ENCODE measurements around the gene MADD.
A peak's percentile ranks its signal among the peaks of the same experiment; 100 is the strongest.

The MADD gene

DNA sequence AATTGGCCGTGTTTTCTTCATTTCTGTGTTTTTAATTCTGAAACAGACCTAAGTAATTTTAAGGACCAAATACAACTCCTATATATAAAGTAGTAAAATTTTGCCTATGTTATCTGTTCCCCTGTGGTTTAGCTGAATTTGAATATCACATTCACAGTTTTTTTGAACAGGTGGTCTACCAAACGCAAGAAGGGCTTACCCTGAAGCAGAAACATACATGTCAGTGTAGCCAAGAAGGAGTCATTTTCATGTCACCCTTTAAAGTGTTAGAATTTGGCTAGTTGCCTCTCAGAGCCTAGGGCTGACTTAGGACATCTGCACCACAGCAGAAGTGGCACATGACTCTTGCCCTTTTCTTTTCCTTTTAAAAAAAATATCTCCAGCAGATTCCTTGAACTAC lies 48.2 kb downstream of the MADD start:
- DNase-seq (ENCODE audit: low read depth in 1 of 2, low spot score in 1 of 2): no peak
- TF ChIP-seq SPI1 (IDR thresholded peaks at IDR 0.05; ENCODE audit: borderline replicate concordance, low read depth) (no peak), REST (IDR thresholded peaks at IDR 0.05; ENCODE audit: insufficient replicate concordance, low read depth) (no peak), POLR2AphosphoS5 (IDR thresholded peaks at IDR 0.05; ENCODE audit: low read depth) (no peak), GABPA (IDR thresholded peaks at IDR 0.05; ENCODE audit: low read depth) (no peak)
- TF ChIP-seq, protein P1, sequence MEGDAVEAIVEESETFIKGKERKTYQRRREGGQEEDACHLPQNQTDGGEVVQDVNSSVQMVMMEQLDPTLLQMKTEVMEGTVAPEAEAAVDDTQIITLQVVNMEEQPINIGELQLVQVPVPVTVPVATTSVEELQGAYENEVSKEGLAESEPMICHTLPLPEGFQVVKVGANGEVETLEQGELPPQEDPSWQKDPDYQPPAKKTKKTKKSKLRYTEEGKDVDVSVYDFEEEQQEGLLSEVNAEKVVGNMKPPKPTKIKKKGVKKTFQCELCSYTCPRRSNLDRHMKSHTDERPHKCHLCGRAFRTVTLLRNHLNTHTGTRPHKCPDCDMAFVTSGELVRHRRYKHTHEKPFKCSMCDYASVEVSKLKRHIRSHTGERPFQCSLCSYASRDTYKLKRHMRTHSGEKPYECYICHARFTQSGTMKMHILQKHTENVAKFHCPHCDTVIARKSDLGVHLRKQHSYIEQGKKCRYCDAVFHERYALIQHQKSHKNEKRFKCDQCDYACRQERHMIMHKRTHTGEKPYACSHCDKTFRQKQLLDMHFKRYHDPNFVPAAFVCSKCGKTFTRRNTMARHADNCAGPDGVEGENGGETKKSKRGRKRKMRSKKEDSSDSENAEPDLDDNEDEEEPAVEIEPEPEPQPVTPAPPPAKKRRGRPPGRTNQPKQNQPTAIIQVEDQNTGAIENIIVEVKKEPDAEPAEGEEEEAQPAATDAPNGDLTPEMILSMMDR (IDR thresholded peaks at IDR 0.05; ENCODE audit: insufficient read depth, low read length): no peak
- Histone ChIP-seq H3K27me3 (ENCODE audit: insufficient read depth, poor library complexity, severe bottlenecking) (no peaks in the 10 kb centered on the region), H3K4me3 (replicated peaks; ENCODE audit: insufficient read depth, low read length) (no peak overlapping the region), H3K27ac (replicated peaks) (no peak overlapping the region)

DNA sequence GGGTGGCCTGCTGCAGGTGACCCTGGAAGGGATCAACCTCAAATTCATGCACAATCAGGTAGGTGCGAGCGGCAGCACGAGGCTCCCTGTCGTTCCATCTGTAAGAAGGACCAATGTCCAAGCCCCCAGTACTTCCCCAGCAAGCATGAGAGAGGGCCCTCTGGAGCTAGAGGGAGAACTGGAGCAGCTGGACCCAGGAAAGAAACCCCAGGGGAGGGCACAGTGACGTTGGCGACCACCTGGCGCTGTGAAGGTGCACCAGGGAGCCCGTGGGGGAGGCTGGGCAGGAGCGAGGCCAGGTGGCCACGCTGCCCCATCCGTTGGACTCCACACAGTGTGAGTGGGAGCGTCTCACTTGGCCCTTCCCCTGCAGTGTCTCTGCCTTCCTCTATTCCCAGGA lies 54.6 kb downstream of the MADD start:
- TF ChIP-seq GABPA (IDR thresholded peaks at IDR 0.05; ENCODE audit: low read depth): no peak
- TF ChIP-seq REST (IDR thresholded peaks at IDR 0.05; ENCODE audit: insufficient replicate concordance, low read depth): no peak
- TF ChIP-seq, protein P1 (IDR thresholded peaks at IDR 0.05; ENCODE audit: insufficient read depth, low read length): no peak
- no peak for TF ChIP-seq SPI1 (IDR thresholded peaks at IDR 0.05; ENCODE audit: borderline replicate concordance, low read depth)
- no peak for TF ChIP-seq POLR2AphosphoS5 (IDR thresholded peaks at IDR 0.05; ENCODE audit: low read depth)
- Histone ChIP-seq H3K27me3 (ENCODE audit: insufficient read depth, poor library complexity, severe bottlenecking) (no peaks in the 10 kb centered on the region), H3K27ac (replicated peaks) (no peak overlapping the region), H3K4me3 (replicated peaks; ENCODE audit: insufficient read depth, low read length) (no peak overlapping the region)
- DNase-seq (ENCODE audit: low read depth in 1 of 2, low spot score in 1 of 2): no peak

- H3K27me3 ChIP-seq (ENCODE audit: insufficient read depth, poor library complexity, severe bottlenecking): no peaks in the 10 kb centered on the region
These were observed 55.5 kb downstream of the MADD start for GRCh38 chr11:47325271-47326041.

More at GRCh38 chr11:47325271-47326041, 55.5 kb downstream of the MADD start:
- Histone ChIP-seq H3K27ac (replicated peaks) (no peak overlapping the region), H3K4me3 (replicated peaks; ENCODE audit: insufficient read depth, low read length) (no peak overlapping the region)
- TF ChIP-seq, protein P1 (IDR thresholded peaks at IDR 0.05; ENCODE audit: insufficient read depth, low read length): no peak
- TF ChIP-seq POLR2AphosphoS5 (IDR thresholded peaks at IDR 0.05; ENCODE audit: low read depth): 0 out of 2 replicates have a peak, but pooled peaks have one; percentile 4
- DNase-seq (ENCODE audit: low read depth in 1 of 2, low spot score in 1 of 2): no peak
